Measurements from ENCODE around the gene MLC1.

Gene MLC1

GRCh38 chr22:50035131-50035881 is 49.9 kb downstream of the MLC1 start:
- Histone ChIP-seq H3K27ac (no peak overlapping the region), H3K4me3 (no peak overlapping the region)
- TF ChIP-seq, protein P1, sequence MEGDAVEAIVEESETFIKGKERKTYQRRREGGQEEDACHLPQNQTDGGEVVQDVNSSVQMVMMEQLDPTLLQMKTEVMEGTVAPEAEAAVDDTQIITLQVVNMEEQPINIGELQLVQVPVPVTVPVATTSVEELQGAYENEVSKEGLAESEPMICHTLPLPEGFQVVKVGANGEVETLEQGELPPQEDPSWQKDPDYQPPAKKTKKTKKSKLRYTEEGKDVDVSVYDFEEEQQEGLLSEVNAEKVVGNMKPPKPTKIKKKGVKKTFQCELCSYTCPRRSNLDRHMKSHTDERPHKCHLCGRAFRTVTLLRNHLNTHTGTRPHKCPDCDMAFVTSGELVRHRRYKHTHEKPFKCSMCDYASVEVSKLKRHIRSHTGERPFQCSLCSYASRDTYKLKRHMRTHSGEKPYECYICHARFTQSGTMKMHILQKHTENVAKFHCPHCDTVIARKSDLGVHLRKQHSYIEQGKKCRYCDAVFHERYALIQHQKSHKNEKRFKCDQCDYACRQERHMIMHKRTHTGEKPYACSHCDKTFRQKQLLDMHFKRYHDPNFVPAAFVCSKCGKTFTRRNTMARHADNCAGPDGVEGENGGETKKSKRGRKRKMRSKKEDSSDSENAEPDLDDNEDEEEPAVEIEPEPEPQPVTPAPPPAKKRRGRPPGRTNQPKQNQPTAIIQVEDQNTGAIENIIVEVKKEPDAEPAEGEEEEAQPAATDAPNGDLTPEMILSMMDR (IDR thresholded peaks at IDR 0.05), result no peak
- DNase-seq (ENCODE audit: low spot score), result no peak

DNA sequence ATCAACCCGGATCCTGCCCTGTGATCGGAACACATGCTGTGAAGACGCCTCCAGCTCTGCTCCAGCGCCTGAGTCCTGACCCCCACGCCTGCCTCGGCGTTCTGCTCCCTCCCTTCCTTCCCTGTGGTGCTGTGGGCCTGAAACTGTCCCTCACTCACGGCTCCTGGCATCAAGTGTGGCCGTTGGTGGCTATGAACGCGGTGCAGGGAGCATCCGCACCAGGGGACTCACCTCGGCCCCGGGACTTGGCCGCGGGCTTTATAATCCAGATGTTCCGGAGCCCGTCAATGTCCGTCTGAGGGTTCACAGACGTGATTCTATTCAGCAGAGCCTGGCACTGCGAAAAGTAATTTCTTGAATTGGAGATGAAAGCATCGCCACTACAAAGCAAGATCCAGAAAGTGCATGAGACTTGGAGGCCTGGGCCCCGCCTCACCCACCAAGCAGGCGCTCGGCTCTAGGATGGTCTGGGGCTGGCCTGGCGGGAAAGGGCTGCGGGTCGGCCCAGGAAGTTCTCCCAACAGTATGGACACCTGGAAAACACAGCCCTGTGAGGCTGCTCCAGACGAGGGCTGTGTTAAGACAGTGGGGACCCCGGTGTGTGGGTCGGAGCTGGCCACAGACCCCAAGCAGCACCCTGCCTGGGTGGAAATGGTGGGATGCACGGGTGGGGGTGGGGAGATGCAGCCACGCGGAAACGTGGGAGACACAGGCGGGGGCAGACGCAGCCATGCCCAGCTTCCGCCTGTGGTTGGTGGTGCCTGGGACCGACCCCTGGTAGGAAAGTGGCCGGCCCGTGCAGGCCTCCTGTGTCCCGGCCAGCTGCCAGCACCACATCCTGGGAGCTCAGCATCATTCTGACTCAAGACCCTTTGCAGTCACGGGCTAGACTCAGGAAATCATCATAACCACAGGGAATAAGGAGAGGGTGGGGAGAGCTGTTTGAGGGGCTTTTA is 50.8 kb downstream of the MLC1 start:
- no peak for DNase-seq (ENCODE audit: low spot score)

GRCh38 chr22:50032941-50033601 is 52.2 kb downstream of the MLC1 start:
- Histone ChIP-seq H3K27ac (no peak overlapping the region), H3K4me3 (no peak overlapping the region)
- TF ChIP-seq, protein P1 (IDR thresholded peaks at IDR 0.05), result no peak
- no peak for DNase-seq (ENCODE audit: low spot score)

More for the DNA sequence above, 50.8 kb downstream of the MLC1 start:
- H3K4me3 ChIP-seq, result no peak overlapping the region
- TF ChIP-seq, protein P1 (IDR thresholded peaks at IDR 0.05), result no peak
- H3K27ac ChIP-seq, result no peak overlapping the region

- peak; percentile 69 for DNase-seq (ENCODE audit: low spot score)
- Histone ChIP-seq H3K27ac (no peak overlapping the region), H3K4me3 (no peak overlapping the region)
- TF ChIP-seq, protein P1 (IDR thresholded peaks at IDR 0.05), result no peak
These were observed 52.9 kb downstream of the MLC1 start for GRCh38 chr22:50032109-50032871.

- Histone ChIP-seq H3K4me3 (no peak overlapping the region), H3K27ac (no peak overlapping the region)
- DNase-seq (ENCODE audit: low spot score), result peak; percentile 71
- TF ChIP-seq, protein P1 (IDR thresholded peaks at IDR 0.05), result no peak
These were observed 53.8 kb downstream of the MLC1 start for GRCh38 chr22:50031189-50032091.

Measured in coronary artery (tissue), 2 donors.